GM12892 (cell line): Measurements from ENCODE around the gene ZBTB7C.

ENCODE experiments used
- DNase-seq: peaks from one replicate; pipeline ENCODE4 v3.0.0; 2011; ENCODE audit not compliant: insufficient read length
- FAIRE-seq: peaks from 2 replicates; lab custom pipeline; 2011; peaks lifted over from hg19 to GRCh38; lab: Jason Lieb, UNC
- POLR2A ChIP-seq: IDR thresholded peaks from 2 replicates; pipeline ENCODE4 v1.6.1; 2011; ENCODE audit warnings: low read depth, low read length, control low read depth
- POLR2AphosphoS5 ChIP-seq: IDR thresholded peaks from 2 replicates; pipeline ENCODE4 v1.6.1; 2011; ENCODE audit warnings: low read depth, low read length, control low read depth
- TAF1 ChIP-seq: IDR thresholded peaks from 2 replicates; pipeline ENCODE4 v1.6.1; 2011; ENCODE audit warnings: low read depth, mild to moderate bottlenecking, control low read depth, low read length, borderline replicate concordance

The ZBTB7C gene

GRCh38 chr18:48339692-48340091 lies 69.5 kb downstream of the ZBTB7C start:
- DNase-seq: no peak
- FAIRE-seq: no peak
- TF ChIP-seq POLR2A (no peak), POLR2AphosphoS5 (no peak), TAF1 (no peak)

- no peak for TF ChIP-seq POLR2A
- TF ChIP-seq TAF1: no peak
- TF ChIP-seq POLR2AphosphoS5: no peak
- no peak for FAIRE-seq
- no peak for DNase-seq
These were observed 70.3 kb downstream of the ZBTB7C start for GRCh38 chr18:48338915-48339314.

GRCh38 chr18:48337053-48337452 lies 72.1 kb downstream of the ZBTB7C start:
- TF ChIP-seq POLR2AphosphoS5: no peak
- TF ChIP-seq POLR2A: no peak
- no peak for TF ChIP-seq TAF1
- no peak for FAIRE-seq

GRCh38 chr18:48336332-48336731 lies 72.9 kb downstream of the ZBTB7C start:
- FAIRE-seq (no peak), DNase-seq (no peak)
- TF ChIP-seq TAF1: no peak
- no peak for TF ChIP-seq POLR2A
- TF ChIP-seq POLR2AphosphoS5: no peak

More at GRCh38 chr18:48337053-48337452, 72.1 kb downstream of the ZBTB7C start:
- no peak for DNase-seq

- no peak for FAIRE-seq
- DNase-seq: no peak
- TF ChIP-seq TAF1 (no peak), POLR2A (no peak)
These were observed 73.4 kb downstream of the ZBTB7C start for GRCh38 chr18:48335829-48336228.

- DNase-seq (no peak), FAIRE-seq (no peak)
- TF ChIP-seq POLR2A: no peak
- no peak for TF ChIP-seq TAF1
These were observed 74.3 kb downstream of the ZBTB7C start for GRCh38 chr18:48334845-48335244.

- no peak for DNase-seq
- TF ChIP-seq POLR2AphosphoS5 (no peak), POLR2A (no peak), TAF1 (no peak)
- no peak for FAIRE-seq
These were observed 75.6 kb downstream of the ZBTB7C start for GRCh38 chr18:48333563-48333962.

- DNase-seq (no peak), FAIRE-seq (no peak)
- TF ChIP-seq POLR2AphosphoS5 (no peak), TAF1 (no peak)
These were observed 78.9 kb downstream of the ZBTB7C start for GRCh38 chr18:48330016-48330991.

- TF ChIP-seq TAF1 (no peak), POLR2AphosphoS5 (no peak), POLR2A (no peak)
- DNase-seq (no peak), FAIRE-seq (no peak)
These were observed 80.5 kb downstream of the ZBTB7C start for GRCh38 chr18:48328473-48329210.

- DNase-seq: no peak
- TF ChIP-seq POLR2AphosphoS5 (no peak), TAF1 (no peak), POLR2A (no peak)
- no peak for FAIRE-seq
These were observed 82.1 kb downstream of the ZBTB7C start for GRCh38 chr18:48326901-48327675.

GRCh38 chr18:48325115-48325665 lies 84.0 kb downstream of the ZBTB7C start:
- FAIRE-seq: no peak
- no peak for TF ChIP-seq POLR2A
- no peak for TF ChIP-seq TAF1
- TF ChIP-seq POLR2AphosphoS5: no peak
- no peak for DNase-seq
